NCI-H2196 treated with DMSO at 0.1 percent for 48 hours (cell line): Measurements from ENCODE around the gene THAP3.

ENCODE experiments used
- DNase-seq: peaks from one replicate; lab custom pipeline; 2025; ENCODE audit not compliant: unreplicated experiment; lab: John Stamatoyannopoulos, UW

THAP3 gene

DNA sequence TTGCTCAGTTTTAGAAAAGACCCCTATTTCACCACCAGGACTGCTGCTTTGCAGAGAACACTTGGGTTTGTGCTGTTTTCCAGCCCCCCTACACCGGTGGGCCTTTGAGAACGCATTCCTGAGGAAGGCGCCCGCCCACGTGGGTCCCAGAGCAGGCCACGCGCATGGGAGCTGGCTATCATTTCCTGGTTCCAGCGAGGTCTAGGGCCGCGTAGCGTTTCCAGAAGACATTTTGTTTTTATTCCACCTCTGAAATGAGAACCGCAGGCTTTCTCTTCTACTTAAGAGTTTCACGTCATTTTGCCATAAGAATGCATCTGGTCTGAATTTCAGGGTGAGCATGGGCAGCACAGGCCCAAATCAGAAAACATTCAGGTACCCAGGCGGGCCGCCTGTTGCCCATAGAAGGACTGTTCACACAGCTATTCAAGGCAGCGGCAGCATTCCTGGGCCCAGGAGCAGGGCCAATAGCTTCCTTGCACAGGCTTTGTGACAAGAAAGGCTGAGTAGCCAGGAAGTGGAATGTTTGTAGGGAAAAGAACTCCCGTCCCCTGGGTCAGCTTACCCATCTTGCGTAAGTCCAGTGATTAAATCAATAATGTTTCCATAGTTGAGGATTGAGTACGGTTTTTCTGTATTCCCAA, 20.6 kb upstream of the THAP3 start:
- DNase-seq, result no peak

- DNase-seq, result no peak
These were observed 11.9 kb upstream of the THAP3 start for GRCh38 chr1:6612641-6613360.

- peak; percentile 97 for DNase-seq
These were observed 11.2 kb upstream of the THAP3 start, which contains the start of gene PHF13 for GRCh38 chr1:6613361-6614018. PHF13 (plus strand) TSS chr1:6613731; CDS start chr1:6614067, 336 bp downstream.

DNA sequence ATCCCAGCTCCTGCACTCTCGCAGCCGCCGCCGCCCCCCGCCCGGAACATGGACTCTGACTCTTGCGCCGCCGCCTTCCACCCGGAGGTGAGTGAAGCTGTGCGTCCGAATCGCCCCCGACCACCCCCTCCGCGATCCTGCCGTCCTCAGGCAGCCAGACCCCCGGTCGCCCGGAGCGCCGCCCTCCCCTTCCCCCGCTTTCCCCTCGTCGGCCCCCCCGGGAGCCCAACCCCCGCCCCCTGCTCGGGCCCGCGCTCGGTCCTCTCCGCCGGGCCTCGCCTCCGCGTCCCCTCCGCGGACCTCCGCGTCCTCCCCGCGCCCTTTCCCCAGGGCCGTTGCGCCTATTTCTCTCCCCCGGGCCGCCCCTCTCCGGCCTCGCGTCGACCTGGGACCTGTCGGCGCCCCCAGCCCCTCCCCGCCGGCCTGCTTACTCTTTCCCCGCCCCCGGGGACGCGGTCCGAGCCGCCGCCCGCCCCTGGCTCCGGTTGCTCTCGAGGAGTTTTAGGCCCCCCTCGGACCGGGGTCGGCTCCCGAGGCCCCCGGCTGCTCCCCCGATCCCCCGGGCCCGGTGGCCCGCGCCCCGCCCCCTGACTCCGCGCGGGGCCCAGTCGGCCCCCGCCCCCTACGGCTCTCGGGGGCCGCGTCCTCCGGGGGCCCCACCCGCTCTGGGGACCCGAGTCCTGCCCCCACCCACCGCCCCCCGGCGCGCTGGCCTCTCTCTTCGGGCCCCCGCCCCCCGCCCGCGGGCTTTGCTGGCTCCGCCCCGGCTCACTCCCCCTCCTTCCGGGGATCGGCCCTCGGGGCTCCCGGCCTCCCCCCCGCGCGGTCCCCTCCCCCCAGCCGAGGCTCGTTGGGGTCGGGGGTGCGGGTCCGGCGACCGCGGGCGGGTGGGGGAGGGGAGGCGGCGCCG, 10.4 kb upstream of the THAP3 start:
- DNase-seq, result no peak

DNA sequence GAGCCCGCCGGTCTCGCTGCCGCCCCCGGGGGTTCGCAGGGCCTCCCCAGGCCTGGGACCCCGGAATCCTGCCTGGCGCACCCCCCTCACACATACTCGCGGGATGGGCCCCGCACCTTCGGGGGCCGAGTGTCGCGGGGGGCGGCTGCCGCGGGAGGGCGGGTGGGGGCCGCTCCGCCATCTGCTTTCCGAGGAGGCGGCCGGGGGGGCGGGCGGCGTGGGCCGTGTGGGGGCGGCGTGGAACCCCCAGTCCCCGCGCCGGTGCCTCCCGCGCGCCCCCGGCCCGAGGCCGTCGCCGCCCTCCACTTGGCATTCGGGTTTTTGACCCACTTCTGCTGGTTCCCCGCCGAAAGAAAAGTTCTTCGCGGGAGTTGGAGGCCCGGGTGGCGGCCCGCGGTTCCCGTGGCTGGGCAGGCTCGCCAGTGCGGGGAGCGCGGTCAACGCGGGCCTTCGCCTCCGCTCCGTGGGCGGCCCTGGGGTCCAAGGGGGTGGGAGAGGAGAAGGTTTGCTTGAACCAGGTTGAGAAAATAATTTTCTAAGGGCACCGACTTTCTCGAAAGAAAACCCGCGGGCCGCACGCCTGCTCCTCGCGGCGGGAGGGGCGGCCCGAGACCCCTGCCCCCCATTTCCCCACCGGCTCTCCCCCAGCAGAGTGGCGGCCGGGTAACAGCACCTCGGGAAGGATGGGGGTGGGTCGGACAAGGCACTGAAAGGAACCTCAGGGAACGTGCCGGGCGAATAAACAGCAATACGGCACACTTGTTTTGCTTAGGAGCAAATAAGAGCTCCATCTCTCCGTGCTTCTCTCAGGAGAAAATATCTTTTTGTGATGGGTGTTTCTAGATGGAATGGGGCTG, 9.5 kb upstream of the THAP3 start:
- no peak for DNase-seq

DNA sequence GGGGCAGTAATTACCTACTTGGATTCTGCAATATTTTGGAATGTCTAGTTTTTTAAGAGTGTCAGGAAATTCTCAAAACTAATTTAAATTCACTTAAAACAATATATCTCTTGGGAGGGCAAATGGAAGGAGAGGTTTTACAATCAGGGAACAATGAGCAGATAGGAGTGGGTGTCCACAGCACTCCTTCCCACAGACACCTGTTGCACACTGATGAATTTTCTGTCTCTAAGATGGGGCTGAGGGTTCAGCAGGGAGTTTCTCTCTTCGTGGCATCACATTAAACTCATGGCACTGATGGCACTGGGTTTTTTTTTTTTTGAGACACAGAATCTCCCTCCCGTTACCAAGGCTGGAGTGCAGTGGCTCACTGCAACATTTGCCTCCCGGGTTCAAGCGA, 5.6 kb upstream of the THAP3 start:
- DNase-seq, result no peak

- no peak for DNase-seq
These were observed 3.0 kb upstream of the THAP3 start for GRCh38 chr1:6621429-6622391.

GRCh38 chr1:6622396-6623152, 2.1 kb upstream of the THAP3 start:
- DNase-seq, result no peak

GRCh38 chr1:6623269-6623965, 1.3 kb upstream of the THAP3 start:
- no peak for DNase-seq

DNA sequence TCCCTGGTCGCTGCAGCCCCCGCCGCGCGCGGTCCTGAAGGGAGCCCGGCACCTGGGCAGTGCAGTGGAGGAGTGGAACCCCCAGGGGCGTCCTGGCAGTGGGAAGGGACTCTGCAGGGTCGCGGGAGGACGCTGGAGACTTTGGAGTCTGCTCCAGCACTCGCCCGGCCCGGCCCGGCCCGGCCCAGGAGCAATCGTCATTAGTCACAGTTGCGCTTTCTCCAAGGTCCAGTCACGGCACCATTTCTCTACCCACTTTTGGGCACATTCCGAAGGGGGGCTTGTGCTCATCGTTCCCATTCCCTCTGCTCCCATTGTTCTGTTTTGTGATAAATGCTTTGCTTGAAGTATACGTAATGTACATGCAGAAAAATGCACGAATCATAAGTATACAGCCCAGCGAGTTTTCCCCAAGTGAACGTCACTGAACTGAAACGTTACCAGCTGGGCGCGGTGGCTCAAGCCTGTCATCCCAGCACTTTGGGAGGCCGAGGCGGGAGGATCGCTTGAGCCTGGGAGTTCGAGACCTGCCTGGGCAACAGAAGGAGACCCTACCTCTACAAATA, 999 bp downstream of the THAP3 start:
- no peak for DNase-seq

DNA sequence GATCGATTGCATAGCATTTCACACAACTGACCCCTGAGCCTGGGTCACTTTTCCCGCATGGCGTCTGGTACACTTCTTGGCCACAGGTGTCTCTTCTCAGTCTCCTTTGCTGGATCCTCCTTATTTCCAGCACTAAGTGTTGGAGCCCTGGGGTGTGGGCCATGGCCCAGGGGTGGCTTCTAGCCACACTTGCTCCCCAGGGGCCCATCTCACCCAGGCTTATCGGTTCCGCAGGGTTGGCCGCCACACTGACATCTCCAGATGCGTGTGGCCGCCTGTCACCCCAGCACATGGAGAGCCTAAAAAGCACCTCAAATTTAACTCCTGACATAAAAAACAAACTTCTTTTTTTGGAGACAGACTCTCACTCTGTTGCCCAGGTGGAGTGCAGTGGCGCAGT, 2.4 kb downstream of the THAP3 start:
- DNase-seq, result no peak

DNA sequence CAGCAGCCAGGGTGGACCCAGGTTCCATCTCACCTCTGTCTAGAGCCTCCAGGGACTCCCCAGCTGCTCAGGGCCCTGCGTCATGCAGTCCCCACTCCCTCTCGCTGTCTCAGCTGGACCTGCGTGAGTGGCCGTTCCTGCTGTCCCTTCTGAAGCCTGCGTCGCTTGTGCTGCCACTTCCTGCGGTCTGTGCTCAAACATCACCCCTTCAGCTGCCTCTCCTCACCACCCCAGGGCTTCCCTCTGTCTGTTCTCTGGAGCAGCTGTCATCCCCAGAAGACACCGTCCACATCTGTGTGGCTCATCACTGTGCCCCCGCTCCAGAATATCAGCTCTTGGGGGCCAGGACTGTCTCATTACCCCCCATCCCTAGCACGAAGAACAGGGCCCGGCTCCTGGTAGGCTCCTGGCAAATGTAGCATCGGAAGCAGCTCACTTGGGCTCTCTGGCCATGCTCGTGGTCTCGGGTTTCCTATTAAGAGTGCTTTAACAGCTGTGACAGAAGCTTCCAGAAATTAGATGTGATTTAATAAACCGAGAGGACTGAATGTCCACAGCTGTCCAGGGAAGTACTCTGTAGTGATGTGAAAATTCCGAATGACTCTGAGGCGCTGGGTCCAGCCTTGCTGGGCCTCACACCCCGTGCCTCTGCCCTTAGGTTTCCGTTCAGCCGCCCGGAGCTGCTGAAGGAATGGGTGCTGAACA, 3.3 kb downstream of the THAP3 start:
- no peak for DNase-seq

- no peak for DNase-seq
These were observed 4.4 kb downstream of the THAP3 start for GRCh38 chr1:6628971-6629479.

DNA sequence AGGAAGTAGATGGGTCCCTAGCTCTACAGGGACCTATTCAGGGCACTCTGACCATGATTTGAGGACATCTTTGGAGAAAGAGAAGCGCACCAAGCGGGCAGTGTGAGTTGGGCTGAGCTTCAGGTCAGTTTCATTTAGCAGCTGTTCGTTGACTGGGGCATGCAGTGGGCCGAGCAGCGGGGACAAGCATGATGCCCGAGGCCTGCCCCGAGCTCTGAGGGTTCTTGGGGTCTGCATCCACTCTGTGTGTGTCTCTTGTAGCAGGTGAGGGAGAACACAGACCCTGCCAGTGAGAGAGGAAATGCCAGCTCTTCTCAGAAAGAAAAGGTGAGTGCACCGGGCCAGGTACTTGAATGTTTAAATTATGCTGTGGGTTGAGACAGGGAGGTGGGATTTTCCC, 5.4 kb downstream of the THAP3 start:
- DNase-seq, result no peak

DNA sequence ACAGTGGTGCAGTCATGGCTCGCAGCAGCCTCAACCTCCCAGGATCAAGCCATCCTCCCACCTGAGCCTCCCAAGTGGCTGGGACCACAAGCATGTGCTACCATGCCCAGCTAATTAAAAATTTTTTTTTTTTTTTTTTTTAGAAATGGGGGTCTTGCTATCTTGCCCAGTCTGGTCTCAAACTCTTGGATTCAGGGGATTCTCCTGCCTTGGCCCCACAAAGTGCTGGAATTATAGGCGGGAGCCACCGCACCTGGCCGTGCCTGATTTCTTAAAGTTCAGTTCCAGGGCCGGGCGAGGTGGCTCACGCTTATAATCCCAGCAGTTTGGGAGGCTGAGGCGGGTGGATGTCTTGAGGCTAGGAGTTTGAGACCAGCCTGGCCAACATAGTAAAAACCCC, 6.4 kb downstream of the THAP3 start:
- DNase-seq, result no peak

- DNase-seq, result no peak
These were observed 8.2 kb downstream of the THAP3 start for GRCh38 chr1:6632588-6633514.
